ENCODE measurements around the gene CDC14A.

CDC14A gene

GRCh38 chr1:100469578-100469977 lies 117.3 kb downstream of the CDC14A start:
- no peak for DNase-seq (ENCODE audit: low read depth)

GRCh38 chr1:100474834-100475233 lies 122.5 kb downstream of the CDC14A start:
- no peak for DNase-seq (ENCODE audit: low read depth)

More at GRCh38 chr1:100469578-100469977, 117.3 kb downstream of the CDC14A start:
- TF ChIP-seq CTCF (conservative IDR thresholded peaks at IDR 0.05; ENCODE audit: low read depth, low read length): no peak
- no peak overlapping the region for H3K4me3 ChIP-seq (ENCODE audit: low read depth, low read length)

GRCh38 chr1:100476735-100477290 lies 124.5 kb downstream of the CDC14A start:
- DNase-seq (ENCODE audit: low read depth): no peak
- no peak overlapping the region for H3K4me3 ChIP-seq (ENCODE audit: low read depth, low read length)
- no peak for TF ChIP-seq CTCF (conservative IDR thresholded peaks at IDR 0.05; ENCODE audit: low read depth, low read length)

More at GRCh38 chr1:100474834-100475233, 122.5 kb downstream of the CDC14A start:
- TF ChIP-seq CTCF (conservative IDR thresholded peaks at IDR 0.05; ENCODE audit: low read depth, low read length): no peak
- H3K4me3 ChIP-seq (ENCODE audit: low read depth, low read length): no peak overlapping the region

GRCh38 chr1:100478816-100479215 lies 126.5 kb downstream of the CDC14A start:
- DNase-seq (ENCODE audit: low read depth): no peak
- no peak for TF ChIP-seq CTCF (conservative IDR thresholded peaks at IDR 0.05; ENCODE audit: low read depth, low read length)
- H3K4me3 ChIP-seq (ENCODE audit: low read depth, low read length): no peak overlapping the region

GRCh38 chr1:100479620-100480338 lies 127.5 kb downstream of the CDC14A start:
- H3K4me3 ChIP-seq (ENCODE audit: low read depth, low read length): no peak overlapping the region
- TF ChIP-seq CTCF (conservative IDR thresholded peaks at IDR 0.05; ENCODE audit: low read depth, low read length): no peak
- DNase-seq (ENCODE audit: low read depth): no peak

- no peak for TF ChIP-seq CTCF (conservative IDR thresholded peaks at IDR 0.05; ENCODE audit: low read depth, low read length)
- DNase-seq (ENCODE audit: low read depth): no peak
- no peak overlapping the region for H3K4me3 ChIP-seq (ENCODE audit: low read depth, low read length)
These were observed 129.0 kb downstream of the CDC14A start for GRCh38 chr1:100481303-100481702.

- no peak for TF ChIP-seq CTCF (conservative IDR thresholded peaks at IDR 0.05; ENCODE audit: low read depth, low read length)
- DNase-seq (ENCODE audit: low read depth): no peak
- no peak overlapping the region for H3K4me3 ChIP-seq (ENCODE audit: low read depth, low read length)
These were observed 129.9 kb downstream of the CDC14A start for GRCh38 chr1:100482167-100482566.
